Activated T-helper 9 cell treated with anti-CD3 and anti-CD28 coated beads, Interleukin-2, amount 50 U/mL, for 16 hours (primary cell): ENCODE data around the gene GNG7.
"Not testable (repeated sequence)": the region's sequence is repeated elsewhere in the genome, so short reads cannot be mapped to it uniquely, and the experiment has no call there.

Experiments
- DNase-seq: peaks from one replicate; pipeline ENCODE4 v3.0.0-alpha.2; 2020; ENCODE audit warnings: low read depth

GNG7 gene

GRCh38 chr19:2575734-2576481 is 126.6 kb downstream of the GNG7 start:
- no peak for DNase-seq

- no peak for DNase-seq
Measured at GRCh38 chr19:2574971-2575630, 127.4 kb downstream of the GNG7 start.

- no peak for DNase-seq
Measured at GRCh38 chr19:2574478-2574931, 128.0 kb downstream of the GNG7 start.

DNA sequence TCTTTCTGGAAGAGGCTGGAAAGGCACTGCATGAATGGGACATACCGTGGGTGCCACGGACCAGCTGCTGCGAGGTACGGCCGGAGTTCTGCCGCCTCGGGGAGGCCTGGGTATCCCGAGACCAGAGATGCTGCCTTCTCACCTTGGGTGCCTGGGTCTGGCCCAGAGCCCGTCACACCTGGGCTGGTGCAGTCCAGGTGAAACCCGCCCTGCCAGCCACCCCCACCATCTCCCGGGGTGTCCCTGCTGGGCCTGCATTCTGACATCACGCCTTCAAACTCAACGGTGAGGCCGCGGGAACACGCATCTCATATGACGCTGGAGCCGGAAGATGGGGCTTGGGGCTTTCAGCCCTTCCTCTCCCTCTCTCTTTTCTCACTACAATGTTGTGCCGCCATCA is 128.6 kb downstream of the GNG7 start:
- DNase-seq, result no peak

- not testable (repeated sequence) for DNase-seq
Measured at GRCh38 chr19:2572152-2572551, 130.3 kb downstream of the GNG7 start.

- DNase-seq, result no peak
Measured at GRCh38 chr19:2569596-2570465, 132.7 kb downstream of the GNG7 start.

- no peak for DNase-seq
Measured at GRCh38 chr19:2567996-2568395, 134.5 kb downstream of the GNG7 start.

- no peak for DNase-seq
Measured at GRCh38 chr19:2567580-2567979, 134.9 kb downstream of the GNG7 start.

- DNase-seq, result not testable (repeated sequence)
Measured at GRCh38 chr19:2563546-2563945, 138.9 kb downstream of the GNG7 start.

DNA sequence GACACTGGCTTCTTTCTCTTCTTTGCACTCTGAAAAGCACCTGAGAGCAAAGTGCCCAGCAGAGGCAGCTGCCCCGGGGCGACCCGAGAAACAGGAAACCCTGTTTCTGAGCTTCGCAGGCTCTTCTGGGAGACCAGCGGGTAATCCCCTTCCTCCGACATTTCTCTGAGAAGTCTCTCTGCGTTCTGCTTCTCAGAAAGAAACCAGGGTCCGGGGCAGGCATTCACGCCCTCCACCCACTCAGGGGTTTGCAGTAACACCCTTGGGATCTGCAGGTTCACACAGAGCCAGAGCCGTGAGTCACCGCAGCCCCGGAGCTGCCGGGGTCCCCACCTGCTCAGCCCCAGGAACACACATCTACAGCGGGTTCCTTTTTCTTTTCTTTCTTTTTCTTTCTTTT is 140.6 kb downstream of the GNG7 start:
- DNase-seq, result peak; percentile 56

DNA sequence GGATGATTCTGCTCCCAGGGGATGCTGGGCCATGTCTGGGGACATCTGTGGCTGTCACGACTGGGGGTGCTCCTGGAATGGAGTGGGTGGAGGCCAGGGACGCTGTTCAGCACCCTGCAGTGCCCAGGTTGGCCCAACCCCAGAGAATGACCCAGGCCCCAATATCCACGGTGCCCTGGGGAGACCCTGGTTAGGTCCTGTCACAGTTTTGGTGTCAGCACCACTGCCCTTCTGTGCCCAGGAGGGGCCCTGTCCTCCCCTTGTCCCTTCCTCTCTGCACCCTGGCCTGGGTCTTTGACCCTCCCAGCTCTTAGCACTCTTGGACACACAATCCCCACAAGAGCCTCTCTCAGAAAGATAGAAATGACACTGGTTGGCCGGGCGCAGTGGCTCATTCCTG is 141.3 kb downstream of the GNG7 start:
- DNase-seq, result no peak

DNA sequence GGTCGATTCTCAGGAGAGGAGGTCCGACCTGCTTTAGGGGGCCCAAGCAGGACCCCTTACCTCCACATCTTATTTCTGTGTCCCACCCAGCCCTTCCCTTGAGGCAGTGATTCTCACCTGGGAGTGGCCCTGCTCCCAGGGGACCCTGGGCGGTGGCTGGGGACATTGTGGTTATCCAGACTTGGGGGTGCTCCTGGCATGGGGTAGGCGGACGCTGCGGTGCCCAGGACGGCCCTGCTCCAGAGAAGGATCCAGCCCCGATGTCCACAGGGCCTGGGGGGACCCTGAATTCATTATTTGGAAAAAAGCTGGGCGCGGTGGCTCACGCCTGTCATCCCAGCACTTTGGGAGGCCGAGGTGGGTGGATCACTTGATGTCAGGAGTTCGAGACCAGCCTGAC is 142.1 kb downstream of the GNG7 start:
- DNase-seq, result no peak

- DNase-seq, result no peak
Measured at GRCh38 chr19:2558543-2558942, 144.0 kb downstream of the GNG7 start.

GRCh38 chr19:2558131-2558530 is 144.4 kb downstream of the GNG7 start:
- not testable (repeated sequence) for DNase-seq

GRCh38 chr19:2557093-2557440 is 145.4 kb downstream of the GNG7 start:
- no peak for DNase-seq

GRCh38 chr19:2556221-2557092 is 146.0 kb downstream of the GNG7 start:
- no peak for DNase-seq

- DNase-seq, result no peak
Measured at GRCh38 chr19:2555422-2556220, 146.9 kb downstream of the GNG7 start.

DNA sequence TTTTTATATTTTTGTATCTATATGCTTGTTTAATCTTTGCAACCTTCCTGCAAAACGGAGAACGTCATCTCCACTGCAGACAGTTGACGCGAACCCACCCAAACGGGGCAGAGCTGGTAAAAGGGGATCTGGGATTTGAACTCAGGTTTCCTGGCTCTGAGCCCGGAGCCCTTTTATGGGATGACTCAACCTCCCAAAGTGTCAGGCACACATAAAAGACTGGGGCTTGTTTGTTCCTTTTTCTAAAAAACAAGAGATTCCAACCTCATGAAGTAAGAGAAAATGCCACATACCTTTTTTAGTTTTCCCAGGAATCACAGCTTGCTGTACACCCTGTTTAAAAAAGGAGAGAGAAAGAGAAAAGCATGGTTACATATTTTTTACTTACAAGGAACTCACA is 147.6 kb downstream of the GNG7 start:
- DNase-seq, result no peak

DNA sequence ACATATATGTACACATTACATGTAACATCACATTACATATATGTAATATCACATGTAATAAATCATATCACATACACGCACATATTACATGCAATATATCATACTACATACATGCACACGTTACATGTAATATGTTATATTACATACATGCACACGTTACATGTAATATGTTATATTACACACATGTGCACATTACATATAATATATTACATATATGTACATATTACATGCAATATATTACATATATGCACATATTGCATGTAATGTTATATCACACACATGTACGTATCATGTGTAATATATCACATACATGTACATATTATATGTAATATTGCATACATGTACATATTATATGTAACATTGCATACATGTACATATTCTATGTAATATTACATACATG is 149.0 kb downstream of the GNG7 start:
- no peak for DNase-seq

DNA sequence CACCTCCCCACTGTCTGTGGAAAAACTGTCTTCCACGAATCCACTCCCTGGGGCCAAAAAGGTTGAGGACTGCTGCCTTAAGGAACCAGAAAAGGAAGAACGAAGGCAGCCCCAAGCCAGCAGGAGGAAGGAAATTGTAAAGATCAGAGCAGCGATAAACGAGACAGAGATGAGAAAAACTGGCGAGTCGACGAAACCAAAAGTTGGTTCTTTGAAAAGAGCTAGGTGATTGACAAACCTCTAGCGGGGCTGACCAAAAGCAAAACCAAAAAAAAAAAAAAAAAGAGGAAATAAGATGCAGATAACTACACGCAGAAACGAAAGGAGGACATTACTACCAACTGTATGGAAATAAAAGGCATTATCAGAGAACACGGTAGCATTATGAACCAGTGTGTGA is 149.6 kb downstream of the GNG7 start:
- DNase-seq, result peak; percentile 27

DNA sequence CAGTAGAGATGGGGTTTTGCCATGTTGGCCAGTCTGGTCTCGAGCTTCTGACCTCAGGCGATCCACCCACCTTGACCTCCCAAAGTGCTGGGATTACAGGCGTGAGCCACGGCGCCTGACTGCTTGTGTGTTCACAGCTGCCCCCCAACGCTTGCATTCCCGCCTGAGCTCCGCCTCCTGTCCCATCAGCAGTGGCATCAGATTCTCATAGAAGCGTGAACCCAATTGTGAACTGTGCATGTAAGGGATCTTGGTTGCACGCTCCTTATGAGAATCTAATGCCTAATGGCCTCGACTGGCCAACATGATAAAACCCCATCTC is 150.7 kb downstream of the GNG7 start:
- no peak for DNase-seq
